Upper lobe of left lung (tissue), 6 donors: ENCODE data around the gene ARHGEF10L. TPM values are rescaled to one million over a fixed set of nuclear protein-coding genes. Genes with fewer than 3 reads are reported as not detected.

ENCODE experiments used
- ATAC-seq, 2 donors: fragments of 200-7000 bp; cut with Tn5 transposase; one replicate each; pipeline ENCODE4 v1.9.1; 2022; ENCODE audit warnings: mild to moderate bottlenecking in 2 of 2, moderate library complexity in 2 of 2; ENCODE audit not compliant: low FRiP score in 2 of 2
- DNase-seq, 2 donors: peaks; one replicate each; pipeline ENCODE4 v3.0.0-alpha.2; 2019 to 2020
- H3K27ac ChIP-seq, 4 donors: fragments of 200-600 bp; sonication (generic); one replicate each; pipeline ENCODE4 v1.5.1; 2016 to 2019
- H3K27me3 ChIP-seq, 4 donors: fragments of 200-600 bp; sonication (generic); one replicate each; pipeline ENCODE4 v1.5.1; 2017 to 2019
- H3K36me3 ChIP-seq, 4 donors: fragments of 200-600 bp; sonication (generic); one replicate each; pipeline ENCODE4 v1.5.1; 2016 to 2019
- H3K4me1 ChIP-seq, 4 donors: fragments of 200-600 bp; sonication (generic); one replicate each; pipeline ENCODE4 v1.5.1; 2018 to 2019
- H3K4me3 ChIP-seq, 4 donors: fragments of 200-600 bp; sonication (generic); one replicate each; pipeline ENCODE4 v1.5.1; 2017 to 2019; ENCODE audit warnings: mild to moderate bottlenecking in 2 of 4, moderate library complexity in 1 of 4
- H3K9me3 ChIP-seq, 4 donors: fragments of 200-600 bp; sonication (generic); one replicate each; pipeline ENCODE4 v1.5.1; 2018 to 2019
- CTCF ChIP-seq, 6 experiments: fragments of 450-650 bp in 4 of 6; fragments of 200-600 bp in 2 of 6; sonication (generic) in 2 of 6; IDR thresholded peaks; one replicate each; pipeline ENCODE4 v1.5.1; 2016 to 2019; ENCODE audit warnings: antibody characterized with exemption in 6 of 6
- EP300 ChIP-seq, 4 donors: sonication (generic); formaldehyde crosslinking; IDR thresholded peaks; one replicate each; pipeline ENCODE4 v1.5.1; 2017; ENCODE audit warnings: antibody characterized with exemption in 4 of 4, control low read depth in 2 of 4
- POLR2A ChIP-seq, 4 donors: fragments of 450-650 bp; IDR thresholded peaks; one replicate each; pipeline ENCODE4 v1.5.1; 2016 to 2017; ENCODE audit warnings: antibody characterized with exemption in 4 of 4, mild to moderate bottlenecking in 2 of 4
- POLR2AphosphoS5 ChIP-seq, 2 donors: sonication (generic); formaldehyde crosslinking; IDR thresholded peaks; one replicate each; pipeline ENCODE4 v1.5.1; 2017; ENCODE audit warnings: antibody characterized with exemption in 2 of 2
- WGBS, 2 donors: methylation state at CpG; one replicate each; pipeline ENCODE4 v1.1.5; 2017 to 2018; 5-methylcytosine and 5-hydroxymethylcytosine counted together
- total RNA-seq, 6 donors: library from RNA; depleted of rRNA in 4 of 6; stranded (reverse); fragments of >200 nt in 4 of 6; gene quantifications; one replicate each; pipeline versions ENCODE4 v1.1.0 to v1.2.1, GENCODE V29; 2016 to 2021
- donor health status: DM: no; HTN: no; CAD: no; lungs with moderate emphysema.
- donor health status: DM: no; HTN: yes; CAD: no; lungs with severe emphysema.

ARHGEF10L gene
- total RNA-seq, 6 donors from 2014 or later: 17.6 to 172 (median 50.0) TPM

- 60 to 62% methylated on average over 8 to 10 of the region's 11 CpGs for WGBS, 2 donors
Measured at GRCh38 chr1:17574516-17574915, 35.0 kb downstream of the ARHGEF10L start.

GRCh38 chr1:17575797-17576518, 36.5 kb downstream of the ARHGEF10L start:
- H3K4me1 ChIP-seq: peaks cover 0 to 2% (median 0%) of the 10 kb centered on the region in 4 donors
- 78 to 90% methylated on average over 8 to 14 of the region's 15 CpGs for WGBS, 2 donors
- H3K4me3 ChIP-seq: no peak overlapping the region
- H3K9me3 ChIP-seq: no peaks in the 10 kb centered on the region
- no peak for DNase-seq
- no peak for ATAC-seq
- no peak overlapping the region for H3K27ac ChIP-seq
- H3K36me3 ChIP-seq: no peaks in the 10 kb centered on the region
- TF ChIP-seq CTCF (IDR thresholded peaks at IDR 0.05) (no peak), EP300 (IDR thresholded peaks at IDR 0.05) (no peak), POLR2AphosphoS5 (IDR thresholded peaks at IDR 0.05) (no peak), POLR2A (IDR thresholded peaks at IDR 0.05) (no peak)
- H3K27me3 ChIP-seq: no peaks in the 10 kb centered on the region

More at GRCh38 chr1:17574516-17574915, 35.0 kb downstream of the ARHGEF10L start:
- no peaks in the 10 kb centered on the region for H3K27me3 ChIP-seq
- no peak for ATAC-seq
- H3K9me3 ChIP-seq: no peaks in the 10 kb centered on the region
- no peak overlapping the region for H3K4me3 ChIP-seq
- DNase-seq: no peak
- no peak for TF ChIP-seq POLR2AphosphoS5 (IDR thresholded peaks at IDR 0.05)
- TF ChIP-seq POLR2A (IDR thresholded peaks at IDR 0.05): no peak
- TF ChIP-seq CTCF (IDR thresholded peaks at IDR 0.05): no peak
- TF ChIP-seq EP300 (IDR thresholded peaks at IDR 0.05): no peak
- H3K27ac ChIP-seq: peak overlapping the region in 1 of 4 donors; percentile 15
- H3K36me3 ChIP-seq: no peaks in the 10 kb centered on the region
- peaks cover 2 to 16% (median 10%) of the 10 kb centered on the region in 4 donors for H3K4me1 ChIP-seq

GRCh38 chr1:17576519-17576853, 37.0 kb downstream of the ARHGEF10L start:
- H3K27ac ChIP-seq: no peak overlapping the region
- TF ChIP-seq CTCF (IDR thresholded peaks at IDR 0.05) (no peak), POLR2A (IDR thresholded peaks at IDR 0.05) (no peak), POLR2AphosphoS5 (IDR thresholded peaks at IDR 0.05) (no peak), EP300 (IDR thresholded peaks at IDR 0.05) (no peak)

GRCh38 chr1:17577907-17578297, 38.4 kb downstream of the ARHGEF10L start:
- 83 to 91% methylated on average over 1 of the region's 1 CpG for WGBS, 2 donors
- Histone ChIP-seq H3K27ac (no peak overlapping the region), H3K4me3 (no peak overlapping the region), H3K27me3 (no peaks in the 10 kb centered on the region), H3K4me1 (no peaks in the 10 kb centered on the region), H3K9me3 (no peaks in the 10 kb centered on the region), H3K36me3 (no peaks in the 10 kb centered on the region)
- no peak for ATAC-seq
- no peak for DNase-seq
- TF ChIP-seq POLR2AphosphoS5 (IDR thresholded peaks at IDR 0.05): no peak
- TF ChIP-seq POLR2A (IDR thresholded peaks at IDR 0.05): no peak
- no peak for TF ChIP-seq EP300 (IDR thresholded peaks at IDR 0.05)
- no peak for TF ChIP-seq CTCF (IDR thresholded peaks at IDR 0.05)

More at GRCh38 chr1:17576519-17576853, 37.0 kb downstream of the ARHGEF10L start:
- Histone ChIP-seq H3K9me3 (no peaks in the 10 kb centered on the region), H3K27me3 (no peaks in the 10 kb centered on the region), H3K36me3 (no peaks in the 10 kb centered on the region), H3K4me1 (no peaks in the 10 kb centered on the region), H3K4me3 (no peak overlapping the region)
- no peak for ATAC-seq
- DNase-seq: no peak
- WGBS, 2 donors: 85 to 88% methylated on average over 5 to 6 of the region's 6 CpGs
